Thoracic aorta (tissue), 2 donors: Measurements from ENCODE around the gene RPL32. TPM values are rescaled to one million over a fixed set of nuclear protein-coding genes. Genes with fewer than 3 reads are reported as not detected.
A peak's percentile ranks its signal among the peaks of the same experiment; 100 is the strongest.
"Not testable (repeated sequence)": the region's sequence is repeated elsewhere in the genome, so short reads cannot be mapped to it uniquely, and the experiment has no call there.

Source experiments
- ATAC-seq: fragments of 150-250 bp; one replicate; pipeline ENCODE4 v1.8.0; 2017; ENCODE audit warnings: low read depth; ENCODE audit not compliant: insufficient number of reproducible peaks, low FRiP score
- DNase-seq: peaks from one replicate; pipeline ENCODE4 v3.0.0-alpha.2; 2020; ENCODE audit warnings: low spot score
- H3K27ac ChIP-seq, 2 donors: fragments of 200-600 bp; sonication (generic); 1 replicate in 1 of 2; 2 replicates in 1 of 2; pipeline ENCODE4 v1.5.1; 2016; ENCODE audit warnings: mild to moderate bottlenecking in 2 of 2, moderate library complexity in 2 of 2
- H3K27me3 ChIP-seq: fragments of 200-600 bp; sonication (generic); replicated peaks from 2 replicates; pipeline ENCODE4 v1.6.0; 2016; ENCODE audit warnings: mild to moderate bottlenecking; ENCODE audit not compliant: insufficient read depth
- H3K36me3 ChIP-seq: fragments of 200-600 bp; sonication (generic); one replicate; pipeline ENCODE4 v1.5.1; 2016
- H3K4me1 ChIP-seq, 2 donors: fragments of 200-600 bp; sonication (generic); 1 replicate in 1 of 2; 2 replicates in 1 of 2; pipeline versions ENCODE4 v1.5.1 to v1.6.0; 2016; ENCODE audit warnings: low read depth in 2 of 2, mild to moderate bottlenecking in 1 of 2; ENCODE audit not compliant: control insufficient read depth in 1 of 2
- H3K4me3 ChIP-seq: fragments of 200-600 bp; sonication (generic); 2 replicates; pipeline ENCODE4 v1.5.1; 2016; ENCODE audit warnings: mild to moderate bottlenecking
- H3K9me3 ChIP-seq: fragments of 200-600 bp; sonication (generic); 2 replicates; pipeline ENCODE4 v1.5.1; 2016
- CTCF ChIP-seq: fragments of 200-600 bp; sonication (generic); IDR thresholded peaks from one replicate; pipeline ENCODE4 v1.5.1; 2019; ENCODE audit warnings: antibody characterized with exemption
- total RNA-seq, 2 donors: library from RNA; depleted of rRNA; stranded (reverse); fragments of >200 nt; gene quantifications; one replicate each; pipeline versions ENCODE4 v1.1.0 to v1.2.3, GENCODE V29; 2016

Gene RPL32
- total RNA-seq, 2 donors from 2014 or later = 455 to 867 TPM

- no peak for DNase-seq
- no peak for TF ChIP-seq CTCF
- no peaks in the 10 kb centered on the region for H3K9me3 ChIP-seq
- no peak overlapping the region for H3K27ac ChIP-seq
- ATAC-seq = no peak
- no peak overlapping the region for H3K4me3 ChIP-seq
- H3K36me3 ChIP-seq = no peaks in the 10 kb centered on the region
- peaks cover 3 to 20% of the 10 kb centered on the region in 2 donors for H3K4me1 ChIP-seq
- no peaks in the 10 kb centered on the region for H3K27me3 ChIP-seq
These were observed 37.9 kb upstream of the RPL32 start for GRCh38 chr3:12879191-12879815.

- not testable (repeated sequence) for H3K27me3 ChIP-seq, H3K36me3 ChIP-seq, ATAC-seq, H3K27ac ChIP-seq, H3K9me3 ChIP-seq, H3K4me3 ChIP-seq, DNase-seq
- peaks cover 2 to 16% of the 10 kb centered on the region in 2 donors for H3K4me1 ChIP-seq
These were observed 37.4 kb upstream of the RPL32 start for GRCh38 chr3:12878758-12879157.

- Histone ChIP-seq H3K36me3 (no peaks in the 10 kb centered on the region), H3K27ac (no peak overlapping the region), H3K9me3 (no peaks in the 10 kb centered on the region), H3K4me3 (no peak overlapping the region), H3K4me1 (peaks cover 0 to 12% of the 10 kb centered on the region in 2 donors), H3K27me3 (no peaks in the 10 kb centered on the region)
- no peak for DNase-seq
- ATAC-seq = no peak
- TF ChIP-seq CTCF = no peak
These were observed 36.8 kb upstream of the RPL32 start for GRCh38 chr3:12878141-12878574.

GRCh38 chr3:12877040-12877439, 35.7 kb upstream of the RPL32 start:
- ATAC-seq = no peak
- DNase-seq = no peak
- H3K36me3 ChIP-seq = no peaks in the 10 kb centered on the region
- H3K27me3 ChIP-seq = no peaks in the 10 kb centered on the region
- TF ChIP-seq CTCF = no peak
- H3K9me3 ChIP-seq = no peaks in the 10 kb centered on the region
- no peak overlapping the region for H3K4me3 ChIP-seq
- no peak overlapping the region for H3K27ac ChIP-seq
- peaks cover 0 to 12% of the 10 kb centered on the region in 2 donors for H3K4me1 ChIP-seq

GRCh38 chr3:12875857-12876836, 34.8 kb upstream of the RPL32 start:
- ATAC-seq (no peak), DNase-seq (no peak)
- no peak overlapping the region for H3K27ac ChIP-seq
- no peak for TF ChIP-seq CTCF
- peaks cover 3 to 19% of the 10 kb centered on the region in 2 donors for H3K4me1 ChIP-seq
- H3K27me3 ChIP-seq = no peaks in the 10 kb centered on the region
- H3K4me3 ChIP-seq = peak overlapping the region; percentile 53
- no peaks in the 10 kb centered on the region for H3K36me3 ChIP-seq
- no peaks in the 10 kb centered on the region for H3K9me3 ChIP-seq
